ENCODE data around the gene LAMTOR3. TPM values are rescaled to one million over a fixed set of nuclear protein-coding genes. Genes with fewer than 3 reads are reported as not detected.
"Not testable (repeated sequence)": the region's sequence is repeated elsewhere in the genome, so short reads cannot be mapped to it uniquely, and the experiment has no call there.

Gene LAMTOR3
- total and polyA plus RNA-seq, 10 of the 15 experiments (the other 5 are each of a cell fraction or from before 2014, with no cell fraction given), result 30.1 to 120 (median 65.5) TPM

DNA sequence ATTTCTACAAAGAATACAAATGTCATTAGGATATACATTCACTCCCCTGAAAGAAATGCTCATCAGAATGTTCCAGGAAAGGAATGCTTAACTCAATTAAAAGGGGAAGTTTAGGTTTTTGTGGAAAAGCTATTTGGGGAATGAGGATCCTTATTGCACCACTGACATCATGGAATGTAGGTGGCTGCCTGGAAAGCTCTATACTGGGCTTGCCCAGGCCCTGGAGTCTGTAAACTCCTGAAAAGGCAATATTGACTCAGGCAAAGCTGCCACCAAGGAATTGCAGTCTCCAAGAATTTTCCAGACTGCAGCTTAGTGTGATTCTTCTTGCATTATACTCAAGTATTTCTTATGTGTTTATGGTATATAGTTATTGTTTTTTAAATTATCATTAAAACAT is 61.9 kb downstream of the LAMTOR3 start:
- Histone ChIP-seq H3K36me3 (ENCODE audit: control insufficient read depth in 2 of 2, insufficient read depth in 2 of 2, low read length in 1 of 2) (peaks cover 8 to 12% of the 10 kb centered on the region in 2 experiments; a peak in 3 of 4 replicates), H3K79me2 (ENCODE audit: control insufficient read depth, insufficient read depth, low read length) (peaks cover 43% of the 10 kb centered on the region), H3K4me2 (ENCODE audit: control insufficient read depth, insufficient read depth) (no peak overlapping the region), H3K4me3 (no peak overlapping the region), H3K27ac (ENCODE audit: control insufficient read depth, insufficient read depth) (no peak overlapping the region), H3K9me3 (replicated peaks; ENCODE audit: control insufficient read depth, insufficient read depth, low read length) (no peaks in the 10 kb centered on the region), H3K4me1 (ENCODE audit: control insufficient read depth, insufficient read depth, low read length) (no peaks in the 10 kb centered on the region), H4K20me1 (ENCODE audit: control insufficient read depth, insufficient read depth) (no peaks in the 10 kb centered on the region), H3K9ac (ENCODE audit: control insufficient read depth, insufficient read depth, low read length) (no peak overlapping the region), H3K27me3 (replicated peaks in 1 of 2; ENCODE audit: control insufficient read depth in 2 of 2, insufficient read depth in 2 of 2, low read length in 1 of 2) (no peaks in the 10 kb centered on the region), H2AFZ (ENCODE audit: control insufficient read depth, low read depth, low read length) (no peak overlapping the region)
- ChIA-PET POLR2A (no interaction called here), SMC1A (ENCODE audit: uncharacterized antibody, unreplicated experiment) (interaction anchor here (3.5 kb wide), 1 partner anchor 14 kb away, joined by 23 read pairs; no protein-coding TSS in a partner anchor), CTCF (interaction anchor here (0.5 to 1.8 kb wide), 2 partner anchors 21 to 48 kb away, joined by 5 to 8 read pairs; no protein-coding TSS in a partner anchor), RAD21 (ENCODE audit: unreplicated experiment) (no interaction called here)
- in situ Hi-C loops (cut with MboI) (loop anchor here (25.0 kb wide), 1 partner anchor 1180 kb away; no protein-coding TSS in a partner anchor), intact Hi-C loops (cut with micrococcal nuclease; ENCODE audit: unreplicated experiment) (no loop called here)
- BruUV-seq (replicated peaks), result no TSS peak
- no peak for TF ChIP-seq PML (IDR thresholded peaks at IDR 0.05; ENCODE audit: low read length)
- ATAC-seq (no peak), DNase-seq (ENCODE audit: low read depth, low spot score) (no peak), FAIRE-seq (no peak)

DNA sequence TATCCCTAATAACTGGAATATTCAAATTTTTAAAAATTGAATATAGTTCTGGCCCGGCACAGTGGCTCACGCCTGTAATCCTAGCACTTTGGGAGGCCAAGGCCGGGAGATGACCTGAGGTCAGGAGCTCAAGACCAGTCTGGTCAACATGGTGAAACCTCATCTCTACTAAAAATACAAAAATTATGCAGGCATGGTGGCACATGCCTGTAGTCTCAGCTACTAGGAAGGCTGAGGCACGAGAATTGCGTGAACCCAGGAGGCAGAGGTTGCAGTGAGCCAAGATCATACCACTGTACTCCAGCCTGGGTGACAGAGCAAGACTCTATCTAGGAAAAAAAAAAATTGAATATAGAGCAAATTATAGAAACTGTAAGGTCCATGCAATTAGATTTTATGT is 64.2 kb downstream of the LAMTOR3 start:
- peaks cover 55% of the 10 kb centered on the region for H3K79me2 ChIP-seq (ENCODE audit: control insufficient read depth, insufficient read depth, low read length)
- H3K27ac ChIP-seq (ENCODE audit: control insufficient read depth, insufficient read depth); H3K9ac ChIP-seq (ENCODE audit: control insufficient read depth, insufficient read depth, low read length); H4K20me1 ChIP-seq (ENCODE audit: control insufficient read depth, insufficient read depth); DNase-seq (ENCODE audit: low read depth, low spot score); FAIRE-seq; BruUV-seq (replicated peaks); H3K4me2 ChIP-seq (ENCODE audit: control insufficient read depth, insufficient read depth); ATAC-seq; H2AFZ ChIP-seq (ENCODE audit: control insufficient read depth, low read depth, low read length); H3K4me1 ChIP-seq (ENCODE audit: control insufficient read depth, insufficient read depth, low read length); H3K27me3 ChIP-seq (replicated peaks in 1 of 2; ENCODE audit: control insufficient read depth in 2 of 2, insufficient read depth in 2 of 2, low read length in 1 of 2); H3K9me3 ChIP-seq (replicated peaks; ENCODE audit: control insufficient read depth, insufficient read depth, low read length); H3K4me3 ChIP-seq; H3K36me3 ChIP-seq (ENCODE audit: control insufficient read depth in 2 of 2, insufficient read depth in 2 of 2, low read length in 1 of 2); intact Hi-C loops (cut with micrococcal nuclease; ENCODE audit: unreplicated experiment): not testable (repeated sequence)
- 97% methylated on average over 5 of the region's 5 CpGs for WGBS (ENCODE audit: insufficient coverage, insufficient replicate concordance, low lambda C conversion rate, missing lambda C conversion rate)
- ChIA-PET RAD21 (ENCODE audit: unreplicated experiment) (interaction anchor here (1.1 to 1.5 kb wide), 3 partner anchors 12 to 119 kb away, joined by 3 read pairs; partner anchors contain the start of gene DAPP1), POLR2A (interaction anchor here (1.2 to 1.8 kb wide), 2 partner anchors 16 to 18 kb away, joined by 3 to 6 read pairs; no protein-coding TSS in a partner anchor), SMC1A (ENCODE audit: uncharacterized antibody, unreplicated experiment) (interaction anchor here (1.0 to 4.7 kb wide), 8 partner anchors 9 to 248 kb away, joined by 3 to 41 read pairs (median 4); partner anchors contain the start of gene DAPP1), CTCF (interaction anchor here (1.4 to 4.3 kb wide), 4 partner anchors 10 to 22 kb away, joined by 3 to 22 read pairs (median 6); no protein-coding TSS in a partner anchor)
- in situ Hi-C loops (cut with MboI), result loop anchor here (25.0 kb wide), 1 partner anchor 1182 kb away; no protein-coding TSS in a partner anchor

Measured in GM12878 (cell line).